Gastroesophageal sphincter (tissue), 3 donors: ENCODE results near the gene HYI.

Experiments
- EP300 ChIP-seq: sonication (generic); formaldehyde crosslinking; IDR thresholded peaks from one replicate; pipeline ENCODE4 v1.6.1; 2017; ENCODE audit warnings: antibody characterized with exemption, mild to moderate bottlenecking
- POLR2A ChIP-seq, 2 donors: fragments of 450-650 bp; IDR thresholded peaks; one replicate each; pipeline ENCODE4 v1.6.1; 2017; ENCODE audit warnings: antibody characterized with exemption in 2 of 2, mild to moderate bottlenecking in 2 of 2, moderate library complexity in 1 of 2
- TF ChIP-seq, protein P1 (sequence below), 4 experiments: fragments of 200-600 bp in 2 of 4; fragments of 450-650 bp in 2 of 4; sonication (generic) in 1 of 4; IDR thresholded peaks; one replicate each; pipeline ENCODE4 v1.5.1; 2017 to 2019; ENCODE audit warnings: antibody characterized with exemption in 4 of 4, mild to moderate bottlenecking in 2 of 4, moderate library complexity in 2 of 4

DNA sequence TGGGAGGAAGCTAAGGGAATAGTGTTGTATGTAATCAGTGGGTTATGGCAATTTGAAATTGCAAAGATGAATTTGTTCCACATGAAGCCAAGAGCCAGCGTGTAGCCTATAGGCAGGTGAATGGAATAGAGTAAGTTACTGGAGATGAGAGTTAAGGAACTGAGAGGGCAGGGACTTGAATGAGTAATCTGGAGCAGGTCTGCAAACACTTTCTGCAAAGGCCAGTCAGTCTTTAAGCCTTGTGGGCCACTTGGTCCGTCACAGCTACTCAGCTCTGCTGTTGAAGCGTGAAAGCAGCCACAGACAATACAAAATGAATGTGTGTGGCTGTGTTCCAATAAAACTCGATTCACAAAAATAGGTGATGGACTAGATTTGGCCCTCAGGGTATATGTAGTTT lies 34.9 kb downstream of the HYI start:
- TF ChIP-seq, protein P1, sequence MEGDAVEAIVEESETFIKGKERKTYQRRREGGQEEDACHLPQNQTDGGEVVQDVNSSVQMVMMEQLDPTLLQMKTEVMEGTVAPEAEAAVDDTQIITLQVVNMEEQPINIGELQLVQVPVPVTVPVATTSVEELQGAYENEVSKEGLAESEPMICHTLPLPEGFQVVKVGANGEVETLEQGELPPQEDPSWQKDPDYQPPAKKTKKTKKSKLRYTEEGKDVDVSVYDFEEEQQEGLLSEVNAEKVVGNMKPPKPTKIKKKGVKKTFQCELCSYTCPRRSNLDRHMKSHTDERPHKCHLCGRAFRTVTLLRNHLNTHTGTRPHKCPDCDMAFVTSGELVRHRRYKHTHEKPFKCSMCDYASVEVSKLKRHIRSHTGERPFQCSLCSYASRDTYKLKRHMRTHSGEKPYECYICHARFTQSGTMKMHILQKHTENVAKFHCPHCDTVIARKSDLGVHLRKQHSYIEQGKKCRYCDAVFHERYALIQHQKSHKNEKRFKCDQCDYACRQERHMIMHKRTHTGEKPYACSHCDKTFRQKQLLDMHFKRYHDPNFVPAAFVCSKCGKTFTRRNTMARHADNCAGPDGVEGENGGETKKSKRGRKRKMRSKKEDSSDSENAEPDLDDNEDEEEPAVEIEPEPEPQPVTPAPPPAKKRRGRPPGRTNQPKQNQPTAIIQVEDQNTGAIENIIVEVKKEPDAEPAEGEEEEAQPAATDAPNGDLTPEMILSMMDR (IDR thresholded peaks at IDR 0.05): no peak
- TF ChIP-seq POLR2A (IDR thresholded peaks at IDR 0.05) (no peak), EP300 (no peak)
